Liver (tissue), 2 donors: ENCODE measurements around the gene CYLD.

Experiments used
- YY1 ChIP-seq: IDR thresholded peaks from 2 replicates; pipeline ENCODE4 v1.6.1; 2016; ENCODE audit warnings: antibody characterized with exemption, mild to moderate bottlenecking
- TF ChIP-seq, protein P1 (sequence below): IDR thresholded peaks from 2 replicates; pipeline ENCODE4 v1.6.1; 2016; ENCODE audit warnings: antibody characterized with exemption, mild to moderate bottlenecking
- TF ChIP-seq, protein P2 (sequence below): fragments of 150-350 bp; IDR thresholded peaks from 2 replicates; pipeline ENCODE4 v1.5.1; 2017; ENCODE audit warnings: improper control_type of control experiment, low read depth, low read length; ENCODE audit not compliant: missing input control
- donor health status: healthy.

DNA sequence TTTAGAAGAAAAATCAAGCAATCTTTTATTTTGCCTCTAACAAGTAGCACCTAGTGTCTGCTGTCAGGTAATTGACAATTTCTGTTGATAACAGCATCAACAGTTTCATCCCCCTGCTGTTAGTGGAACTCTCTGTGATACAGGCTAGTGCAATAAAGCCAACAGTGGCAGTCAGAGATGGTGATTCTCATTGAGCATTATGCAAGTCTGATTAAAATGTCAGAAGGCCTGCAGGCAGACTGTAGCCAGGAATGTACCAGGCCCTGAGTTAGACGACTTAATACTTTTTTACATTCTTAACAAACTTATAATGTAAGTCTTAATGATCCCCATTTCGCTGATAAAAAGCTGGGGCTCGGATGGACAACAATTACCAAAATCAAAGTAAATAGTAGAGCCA is 14.6 kb downstream of the CYLD start:
- no peak for TF ChIP-seq YY1
- TF ChIP-seq, protein P1, sequence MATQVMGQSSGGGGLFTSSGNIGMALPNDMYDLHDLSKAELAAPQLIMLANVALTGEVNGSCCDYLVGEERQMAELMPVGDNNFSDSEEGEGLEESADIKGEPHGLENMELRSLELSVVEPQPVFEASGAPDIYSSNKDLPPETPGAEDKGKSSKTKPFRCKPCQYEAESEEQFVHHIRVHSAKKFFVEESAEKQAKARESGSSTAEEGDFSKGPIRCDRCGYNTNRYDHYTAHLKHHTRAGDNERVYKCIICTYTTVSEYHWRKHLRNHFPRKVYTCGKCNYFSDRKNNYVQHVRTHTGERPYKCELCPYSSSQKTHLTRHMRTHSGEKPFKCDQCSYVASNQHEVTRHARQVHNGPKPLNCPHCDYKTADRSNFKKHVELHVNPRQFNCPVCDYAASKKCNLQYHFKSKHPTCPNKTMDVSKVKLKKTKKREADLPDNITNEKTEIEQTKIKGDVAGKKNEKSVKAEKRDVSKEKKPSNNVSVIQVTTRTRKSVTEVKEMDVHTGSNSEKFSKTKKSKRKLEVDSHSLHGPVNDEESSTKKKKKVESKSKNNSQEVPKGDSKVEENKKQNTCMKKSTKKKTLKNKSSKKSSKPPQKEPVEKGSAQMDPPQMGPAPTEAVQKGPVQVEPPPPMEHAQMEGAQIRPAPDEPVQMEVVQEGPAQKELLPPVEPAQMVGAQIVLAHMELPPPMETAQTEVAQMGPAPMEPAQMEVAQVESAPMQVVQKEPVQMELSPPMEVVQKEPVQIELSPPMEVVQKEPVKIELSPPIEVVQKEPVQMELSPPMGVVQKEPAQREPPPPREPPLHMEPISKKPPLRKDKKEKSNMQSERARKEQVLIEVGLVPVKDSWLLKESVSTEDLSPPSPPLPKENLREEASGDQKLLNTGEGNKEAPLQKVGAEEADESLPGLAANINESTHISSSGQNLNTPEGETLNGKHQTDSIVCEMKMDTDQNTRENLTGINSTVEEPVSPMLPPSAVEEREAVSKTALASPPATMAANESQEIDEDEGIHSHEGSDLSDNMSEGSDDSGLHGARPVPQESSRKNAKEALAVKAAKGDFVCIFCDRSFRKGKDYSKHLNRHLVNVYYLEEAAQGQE, result no peak
- TF ChIP-seq, protein P2, sequence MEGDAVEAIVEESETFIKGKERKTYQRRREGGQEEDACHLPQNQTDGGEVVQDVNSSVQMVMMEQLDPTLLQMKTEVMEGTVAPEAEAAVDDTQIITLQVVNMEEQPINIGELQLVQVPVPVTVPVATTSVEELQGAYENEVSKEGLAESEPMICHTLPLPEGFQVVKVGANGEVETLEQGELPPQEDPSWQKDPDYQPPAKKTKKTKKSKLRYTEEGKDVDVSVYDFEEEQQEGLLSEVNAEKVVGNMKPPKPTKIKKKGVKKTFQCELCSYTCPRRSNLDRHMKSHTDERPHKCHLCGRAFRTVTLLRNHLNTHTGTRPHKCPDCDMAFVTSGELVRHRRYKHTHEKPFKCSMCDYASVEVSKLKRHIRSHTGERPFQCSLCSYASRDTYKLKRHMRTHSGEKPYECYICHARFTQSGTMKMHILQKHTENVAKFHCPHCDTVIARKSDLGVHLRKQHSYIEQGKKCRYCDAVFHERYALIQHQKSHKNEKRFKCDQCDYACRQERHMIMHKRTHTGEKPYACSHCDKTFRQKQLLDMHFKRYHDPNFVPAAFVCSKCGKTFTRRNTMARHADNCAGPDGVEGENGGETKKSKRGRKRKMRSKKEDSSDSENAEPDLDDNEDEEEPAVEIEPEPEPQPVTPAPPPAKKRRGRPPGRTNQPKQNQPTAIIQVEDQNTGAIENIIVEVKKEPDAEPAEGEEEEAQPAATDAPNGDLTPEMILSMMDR, result no peak
